GM21423 (cell line): ENCODE measurements around the gene MBNL1.
"Not testable (repeated sequence)": the region's sequence is repeated elsewhere in the genome, so short reads cannot be mapped to it uniquely, and the experiment has no call there.

Experiments
- ATAC-seq: cut with Tn5 transposase; IDR thresholded peaks from one replicate; pipeline ENCODE4 v1.9.1; 2021; ENCODE audit warnings: mild to moderate bottlenecking, moderate library complexity; ENCODE audit not compliant: unreplicated experiment

The MBNL1 gene

DNA sequence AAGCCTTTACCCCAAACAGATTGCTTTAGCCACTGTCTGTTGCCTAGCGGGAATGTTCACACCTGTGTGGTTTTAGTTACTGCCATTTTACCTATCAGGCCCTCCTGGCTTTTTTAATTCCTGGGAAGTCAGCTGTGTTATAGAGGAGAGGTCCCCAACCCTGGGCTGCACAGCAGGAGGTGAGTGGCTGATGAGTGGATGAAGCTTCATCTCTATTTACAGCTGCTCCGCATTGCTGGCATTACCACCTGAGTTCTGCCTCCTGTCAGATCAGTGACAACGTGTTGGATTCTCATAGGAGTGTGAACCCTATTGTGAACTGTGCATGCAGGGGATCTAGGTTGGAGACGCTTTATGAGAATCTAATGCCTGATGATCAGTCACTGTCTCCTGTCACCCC, 127.0 kb downstream of the MBNL1 start:
- no peak for ATAC-seq

DNA sequence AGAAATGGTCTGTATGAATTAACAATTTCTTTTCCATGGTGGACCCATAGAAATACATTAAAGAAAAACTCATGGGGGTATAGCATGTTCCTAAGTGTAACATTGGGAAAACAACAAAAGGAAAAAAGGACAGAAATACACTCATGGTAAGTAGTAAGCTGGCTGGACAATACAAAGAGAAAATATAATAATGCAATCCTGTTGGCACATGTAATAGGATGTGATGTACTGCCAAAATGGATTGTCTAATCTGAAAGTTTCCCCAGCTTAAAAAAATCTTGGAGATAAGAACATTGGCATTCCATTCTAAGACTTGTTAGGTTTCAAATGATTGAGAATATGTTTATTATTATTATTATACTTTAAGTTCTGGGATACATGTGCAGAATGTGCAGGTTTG, 128.1 kb downstream of the MBNL1 start:
- ATAC-seq = no peak

DNA sequence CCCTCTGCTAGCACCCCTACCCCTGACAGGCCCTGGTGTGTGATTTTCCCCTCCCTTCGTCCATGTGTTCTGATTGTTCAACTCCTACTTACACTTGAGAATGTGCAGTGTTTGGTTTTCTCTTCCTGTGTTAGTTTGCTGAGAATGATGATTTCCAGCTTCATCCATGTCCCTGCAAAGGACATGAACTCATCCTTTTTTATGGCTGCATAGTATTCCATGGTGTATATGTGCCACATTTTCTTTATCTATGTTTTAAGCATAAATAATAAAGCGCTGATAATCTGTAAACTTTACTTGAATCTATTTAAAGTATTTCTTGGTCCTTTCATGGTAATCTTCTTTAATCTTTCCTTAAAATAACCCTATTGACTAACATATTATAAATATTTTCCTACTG, 128.6 kb downstream of the MBNL1 start:
- ATAC-seq = not testable (repeated sequence)

DNA sequence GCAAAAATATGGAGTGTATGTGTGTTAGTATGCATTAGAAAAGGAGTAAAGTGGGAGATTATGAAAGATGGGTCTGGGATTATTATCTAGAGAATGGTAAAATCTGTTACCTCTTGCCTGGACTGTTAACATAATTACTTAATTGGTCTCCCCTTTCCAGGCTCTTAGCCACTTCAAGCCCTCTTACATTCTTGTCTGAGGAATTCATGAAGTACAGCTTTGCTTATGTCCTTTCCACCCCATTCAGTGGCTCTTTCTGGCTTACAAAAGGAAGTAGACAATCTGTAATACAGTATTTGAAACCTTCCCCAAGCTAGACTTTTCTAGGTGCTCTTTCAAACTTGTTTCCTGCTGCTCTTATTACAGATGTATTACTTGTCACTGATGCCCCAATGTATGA, 129.8 kb downstream of the MBNL1 start:
- ATAC-seq = no peak

DNA sequence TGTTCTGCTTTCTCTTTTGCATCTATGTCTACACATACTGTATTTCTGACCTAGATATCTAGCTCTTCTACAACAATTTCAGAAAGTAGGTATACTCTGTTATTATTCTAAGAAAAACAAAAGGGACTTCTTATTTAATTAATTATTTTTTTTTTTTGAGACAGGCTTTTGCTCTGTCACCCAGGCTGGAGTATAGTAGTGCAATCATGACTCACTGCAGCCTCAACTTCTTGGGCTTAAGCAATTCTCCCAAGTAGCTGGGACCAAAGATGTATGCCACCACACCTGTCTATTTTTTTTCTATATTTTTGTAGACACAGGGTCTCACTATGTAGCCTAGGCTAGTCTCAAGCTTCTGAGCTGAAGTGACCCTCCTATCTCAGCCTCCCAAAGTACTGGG, 130.6 kb downstream of the MBNL1 start:
- no peak for ATAC-seq

DNA sequence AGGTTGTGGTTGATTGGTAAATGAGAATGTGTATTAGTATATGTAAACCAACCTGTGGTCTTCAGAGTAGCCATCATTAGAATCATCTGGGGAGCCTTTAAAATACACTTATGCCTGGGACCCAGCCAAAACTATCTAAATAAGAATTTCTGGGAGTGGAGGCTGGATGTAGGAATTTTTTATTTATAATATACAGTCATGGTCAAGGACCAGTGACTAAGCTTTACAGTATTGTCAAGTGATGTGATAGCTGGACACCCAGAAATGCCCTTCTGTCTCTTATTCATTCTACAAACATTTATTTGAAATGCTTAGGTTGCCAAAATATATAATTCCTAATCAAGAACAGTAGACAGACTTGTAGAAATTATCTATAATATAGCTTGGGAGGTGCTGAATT, 132.2 kb downstream of the MBNL1 start:
- no peak for ATAC-seq

DNA sequence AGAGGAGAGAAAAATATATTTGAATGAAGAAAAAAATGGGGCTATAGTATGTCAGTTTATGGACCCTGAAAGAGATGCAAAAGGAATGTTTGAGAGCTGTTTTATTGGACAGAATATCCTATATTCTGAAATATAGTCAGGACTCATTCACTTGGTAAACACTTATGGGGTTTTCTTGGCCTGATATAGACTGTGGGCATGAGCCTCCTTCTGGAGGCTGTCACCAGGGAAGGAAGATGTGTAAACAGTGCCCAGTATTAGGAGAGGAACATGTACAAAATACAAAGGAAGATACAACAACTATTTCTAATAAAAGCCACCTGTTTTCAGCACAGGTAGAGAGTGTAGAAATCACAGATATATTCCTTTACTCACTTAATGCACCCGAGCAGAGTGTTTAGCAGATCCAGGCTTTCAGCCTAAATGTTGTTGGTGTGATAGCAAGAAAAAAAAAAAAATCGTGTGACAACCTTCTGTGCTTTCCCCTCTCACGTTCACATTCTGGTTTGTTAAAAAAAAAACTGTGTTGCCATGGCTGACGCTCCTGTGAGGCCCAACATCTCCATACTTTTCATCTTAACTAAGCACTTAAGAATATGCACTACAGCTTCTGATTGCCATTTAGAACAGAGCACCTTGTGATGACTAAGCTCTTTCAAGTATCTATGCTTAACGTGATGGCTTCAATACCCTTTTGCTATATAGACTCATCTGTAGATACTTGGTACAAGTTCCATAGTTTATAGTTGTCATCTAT, 134.1 kb downstream of the MBNL1 start:
- ATAC-seq = no peak

DNA sequence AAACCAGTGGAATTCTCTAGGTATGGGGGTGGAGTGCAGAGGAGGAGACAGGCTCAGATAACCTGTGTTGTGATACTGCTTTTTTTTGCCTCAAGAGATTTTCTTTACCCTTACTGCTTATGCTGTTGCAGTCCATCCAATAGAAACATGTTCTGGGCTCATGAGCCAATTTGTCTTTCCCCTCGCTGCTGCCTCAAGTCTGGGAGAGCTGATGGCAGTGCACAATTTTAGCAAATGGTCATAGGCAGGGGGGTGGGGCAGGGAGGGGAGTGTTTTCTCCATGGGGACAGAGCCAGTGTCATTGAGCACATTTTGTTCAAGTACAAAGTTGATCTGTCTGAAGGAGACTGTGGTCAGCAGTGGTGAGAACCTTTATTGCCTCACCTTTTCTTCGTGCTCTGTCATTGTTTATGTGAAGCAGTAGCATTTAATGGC, 134.9 kb downstream of the MBNL1 start:
- ATAC-seq = no peak

DNA sequence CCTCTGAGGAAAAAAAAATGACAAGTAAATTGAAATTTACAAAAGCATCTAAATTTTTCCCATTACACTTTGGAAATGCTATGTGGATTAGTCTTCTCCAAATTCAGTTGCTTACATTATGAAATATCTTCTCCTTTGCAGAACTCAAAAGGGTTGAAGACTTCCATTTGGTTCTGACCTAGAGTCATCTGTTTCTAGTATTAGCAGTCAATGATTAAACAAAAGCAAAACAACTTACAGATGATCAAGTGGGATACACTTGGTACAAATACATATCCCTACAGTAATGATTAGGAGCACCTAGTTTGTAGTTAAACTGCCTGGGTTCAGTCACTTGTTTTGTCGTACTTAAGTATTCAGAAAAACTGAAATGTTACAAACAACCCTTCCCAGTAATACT, 136.2 kb downstream of the MBNL1 start:
- no peak for ATAC-seq

DNA sequence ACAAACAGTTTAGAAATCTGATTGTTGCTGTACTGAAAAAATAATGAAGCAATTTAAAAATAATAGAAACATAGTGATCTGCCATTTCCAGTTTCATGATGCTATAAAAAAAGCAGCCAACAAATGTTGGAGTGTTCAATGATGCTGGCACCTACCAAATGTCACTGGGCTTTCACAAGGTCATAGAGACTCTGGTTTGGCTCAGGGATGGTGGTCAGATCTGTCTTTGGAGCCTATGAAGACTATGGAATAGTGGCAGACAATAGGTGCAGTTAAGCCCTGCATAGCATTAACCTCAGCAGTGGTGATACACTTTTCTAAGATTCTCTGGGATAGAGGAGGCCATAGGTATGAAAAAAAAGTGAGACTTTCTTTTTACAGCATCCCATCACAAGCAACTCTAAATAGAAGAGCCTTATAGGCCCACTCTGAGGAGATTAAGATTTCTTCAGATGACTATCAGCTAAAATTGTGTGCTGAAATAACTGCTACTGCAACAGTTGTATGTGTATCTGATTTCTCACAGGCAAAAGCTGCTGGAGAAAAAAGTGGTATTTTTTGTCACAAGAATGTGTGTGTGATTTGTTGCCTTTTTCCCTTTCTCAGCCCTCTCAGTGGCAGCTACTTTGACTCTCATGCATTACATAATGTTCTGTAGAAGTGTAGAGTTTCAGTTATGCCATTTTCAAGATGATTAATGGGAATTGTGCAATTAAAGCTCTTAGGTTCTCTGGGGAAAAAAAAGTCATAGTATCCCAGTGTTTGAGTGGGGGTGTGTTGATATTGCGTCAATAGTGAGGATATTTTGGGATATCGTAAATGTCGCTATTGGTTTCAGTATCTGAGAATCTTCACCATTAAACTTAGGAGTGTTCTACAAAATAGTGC, 137.4 kb downstream of the MBNL1 start:
- ATAC-seq = no peak

DNA sequence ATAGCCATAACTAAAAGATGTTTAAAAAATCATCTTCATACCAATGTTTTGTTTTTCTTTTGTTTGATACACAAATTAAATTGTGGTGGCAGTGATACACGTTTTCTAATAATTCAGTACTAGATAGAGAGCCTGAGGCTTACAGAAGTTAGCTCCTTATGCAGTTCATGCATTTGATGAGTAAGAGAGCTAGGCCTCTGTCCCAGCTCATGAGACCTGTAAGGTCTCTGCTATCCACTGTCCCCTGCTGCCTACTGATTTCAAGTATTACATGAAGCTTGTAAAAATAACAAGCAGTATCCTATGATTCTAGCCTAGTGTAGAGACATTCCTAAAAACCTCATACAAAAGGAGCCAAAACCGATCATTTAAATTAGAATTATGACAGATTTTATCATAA, 144.5 kb downstream of the MBNL1 start:
- no peak for ATAC-seq

DNA sequence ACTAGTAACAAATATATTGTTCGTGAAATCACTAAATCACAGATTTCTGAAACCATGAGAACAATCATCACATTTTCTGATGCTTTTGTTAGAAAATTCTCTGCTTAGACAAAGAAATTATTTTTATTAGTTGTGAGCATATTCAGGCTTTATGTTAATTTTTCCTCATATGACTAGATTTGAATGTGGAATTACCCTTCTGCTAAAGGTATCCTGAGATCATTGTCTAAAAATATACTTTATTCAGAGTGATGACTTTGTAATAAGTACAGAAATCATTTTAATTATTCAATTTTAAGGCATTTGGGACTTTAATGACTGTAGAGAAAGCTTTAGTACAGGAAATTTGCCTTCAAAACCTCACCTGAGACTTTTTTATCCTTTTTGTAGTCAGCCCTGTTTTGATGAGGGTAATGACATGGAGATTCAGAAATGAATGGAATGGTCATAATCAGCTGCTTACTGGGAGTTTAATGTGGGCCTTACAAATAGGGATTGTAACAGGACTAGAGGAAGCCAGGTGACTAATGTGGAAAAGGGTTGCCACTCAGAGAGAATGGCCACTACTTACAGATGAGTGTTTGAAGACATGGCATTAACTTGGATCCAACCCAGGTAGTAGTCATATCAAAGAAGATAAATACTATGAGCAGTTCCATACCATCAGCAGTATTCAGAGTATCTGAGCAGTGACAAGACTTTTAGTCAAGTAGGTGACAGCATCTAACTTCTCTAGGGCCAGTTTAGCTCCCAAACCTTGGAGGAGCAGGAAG, 148.3 kb downstream of the MBNL1 start:
- ATAC-seq = no peak

DNA sequence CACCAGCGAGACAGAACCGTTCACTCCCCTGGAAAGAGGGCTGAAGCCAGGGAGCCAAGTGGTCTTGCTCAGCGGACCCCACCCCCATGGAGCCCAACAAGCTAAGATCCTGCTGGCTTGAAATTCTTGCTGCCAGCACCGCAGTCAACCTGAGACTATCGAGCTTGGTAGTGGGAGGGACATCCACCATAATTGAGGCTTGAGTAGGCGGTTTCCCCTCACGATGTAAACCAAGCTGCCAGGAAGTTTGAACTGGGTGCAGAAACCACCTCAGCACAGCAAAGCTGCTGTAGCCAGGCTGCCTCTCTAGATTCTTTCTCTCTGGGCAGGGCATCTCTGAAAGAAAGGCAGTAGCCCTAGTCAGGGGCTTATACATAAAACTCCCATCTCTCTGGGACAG, 151.0 kb downstream of the MBNL1 start:
- no peak for ATAC-seq

DNA sequence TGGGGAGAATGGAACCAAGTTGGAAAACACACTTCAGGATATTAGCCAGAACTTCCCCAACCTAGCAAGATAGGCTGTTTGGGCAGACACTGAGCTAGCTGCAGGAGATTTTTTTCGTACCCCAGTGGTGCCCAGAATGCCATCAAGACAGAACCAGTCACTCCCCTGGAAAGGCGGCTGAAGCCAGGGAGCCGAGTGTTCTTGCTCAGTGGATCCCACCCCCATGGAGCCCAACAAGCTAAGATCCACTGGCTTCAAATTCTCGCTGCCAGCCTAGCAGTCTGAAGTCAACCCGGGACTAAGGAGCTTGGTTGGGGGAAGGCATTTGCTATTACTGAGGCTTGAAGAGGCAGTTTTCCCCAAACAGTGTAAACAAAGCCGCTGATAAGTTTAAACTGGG, 152.4 kb downstream of the MBNL1 start:
- ATAC-seq = no peak

DNA sequence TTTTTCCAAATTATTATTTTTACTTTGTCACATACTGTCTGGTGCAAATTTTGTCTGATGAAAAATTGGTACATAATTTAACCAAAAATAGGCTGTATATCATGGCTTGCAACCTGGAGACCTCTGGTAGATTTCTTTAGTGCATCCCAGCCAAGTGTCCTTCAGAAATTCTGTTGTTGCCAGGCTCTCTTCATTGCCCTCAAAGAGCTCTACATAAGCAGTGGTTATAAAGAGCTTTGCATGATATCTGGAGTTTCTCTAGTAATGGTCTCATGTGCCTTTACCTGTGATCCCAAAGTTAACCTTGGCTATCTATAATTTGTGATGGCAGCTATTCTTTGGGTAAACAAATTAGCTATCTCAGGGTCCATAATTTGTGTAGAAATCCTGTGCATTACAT, 157.7 kb downstream of the MBNL1 start:
- no peak for ATAC-seq

DNA sequence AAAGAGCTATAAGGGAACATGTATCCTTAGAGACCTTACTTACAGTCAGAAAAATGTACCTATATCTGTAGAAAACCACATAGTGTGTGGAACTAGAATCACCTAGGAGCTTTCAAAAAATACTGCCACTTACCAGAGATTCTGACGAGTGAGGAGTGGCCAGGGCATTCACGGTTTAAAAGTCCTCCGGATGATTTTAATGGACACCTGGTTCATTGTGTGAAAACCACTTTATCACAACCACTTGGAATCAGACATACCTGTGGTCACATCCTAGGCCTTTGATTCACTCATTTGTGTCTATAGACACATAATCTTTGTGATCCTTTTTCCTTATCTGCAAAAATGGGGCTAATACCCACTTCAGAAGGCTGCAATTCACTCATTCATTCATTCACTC, 159.8 kb downstream of the MBNL1 start:
- ATAC-seq = no peak

DNA sequence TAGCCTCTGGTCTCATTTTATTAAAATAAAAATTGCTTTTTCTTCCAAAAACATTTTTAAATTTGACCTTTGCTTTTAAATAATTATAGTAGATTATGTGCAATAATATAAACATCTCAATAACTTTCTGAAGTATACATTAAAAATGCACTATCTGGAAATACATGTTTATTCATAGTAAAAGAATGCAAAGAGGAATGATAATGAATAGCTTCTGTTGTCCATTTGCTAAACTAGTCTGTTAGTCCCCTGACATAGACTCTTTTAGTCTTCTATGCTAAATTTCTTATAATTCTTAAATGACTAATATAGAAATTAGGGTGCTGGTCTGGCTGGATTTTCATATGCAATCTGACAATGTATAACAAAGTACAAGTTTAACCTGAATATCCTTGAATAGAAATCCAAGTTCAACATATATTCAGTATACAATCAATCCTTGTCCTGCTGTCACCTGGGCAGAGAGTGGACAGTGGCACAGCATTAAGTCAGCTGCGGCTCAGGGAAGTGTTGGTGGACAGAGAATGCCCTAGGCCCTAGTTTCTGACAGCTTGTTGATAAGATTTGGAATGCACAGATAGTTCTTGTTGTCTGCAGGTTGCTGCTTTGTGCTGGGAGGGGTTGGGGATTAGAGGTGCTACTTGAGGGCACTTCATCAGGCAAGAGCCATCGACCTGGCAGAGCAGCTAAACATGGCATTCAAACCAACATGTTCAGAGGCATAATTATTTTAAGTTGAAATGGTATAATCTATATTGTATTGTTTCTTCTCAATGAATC, 161.7 kb downstream of the MBNL1 start:
- no peak for ATAC-seq

DNA sequence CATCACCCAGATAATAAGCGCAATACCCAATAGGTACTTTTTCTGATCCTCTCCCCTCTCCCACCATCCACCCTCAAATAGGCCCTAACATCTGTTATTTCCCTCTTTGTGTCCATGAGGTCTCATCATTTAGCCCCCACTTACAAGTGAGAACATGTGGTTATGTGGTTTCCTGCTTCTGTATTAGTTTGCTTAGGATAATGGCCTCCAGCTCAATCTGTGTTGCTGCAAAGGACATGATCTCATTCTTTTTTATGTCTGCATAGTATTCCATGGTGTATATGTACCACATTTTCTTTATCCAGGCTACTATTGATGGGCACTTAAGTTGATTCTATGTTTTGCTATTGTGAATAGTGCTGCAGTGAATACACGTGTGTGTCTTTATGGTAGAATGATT, 165.4 kb downstream of the MBNL1 start:
- no peak for ATAC-seq

DNA sequence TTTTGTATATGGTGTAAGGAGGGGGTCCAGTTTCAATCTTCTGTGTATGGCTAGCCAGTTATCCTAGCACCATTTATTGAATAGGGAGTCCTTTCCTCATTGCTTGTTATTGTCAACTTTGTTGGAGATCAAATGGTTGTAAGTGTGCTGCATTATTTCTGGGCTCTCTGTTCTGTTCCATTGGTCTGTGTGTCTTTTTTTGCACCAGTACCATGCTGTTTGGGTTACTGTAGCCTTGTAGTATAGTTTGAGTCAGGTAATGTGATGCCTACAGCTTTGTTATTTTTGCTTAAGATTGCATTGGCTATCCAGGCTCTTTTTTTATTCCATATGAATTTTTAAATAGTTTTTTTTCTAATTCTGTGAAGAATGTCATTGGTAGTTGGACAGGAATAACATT, 166.5 kb downstream of the MBNL1 start:
- ATAC-seq = not testable (repeated sequence)

DNA sequence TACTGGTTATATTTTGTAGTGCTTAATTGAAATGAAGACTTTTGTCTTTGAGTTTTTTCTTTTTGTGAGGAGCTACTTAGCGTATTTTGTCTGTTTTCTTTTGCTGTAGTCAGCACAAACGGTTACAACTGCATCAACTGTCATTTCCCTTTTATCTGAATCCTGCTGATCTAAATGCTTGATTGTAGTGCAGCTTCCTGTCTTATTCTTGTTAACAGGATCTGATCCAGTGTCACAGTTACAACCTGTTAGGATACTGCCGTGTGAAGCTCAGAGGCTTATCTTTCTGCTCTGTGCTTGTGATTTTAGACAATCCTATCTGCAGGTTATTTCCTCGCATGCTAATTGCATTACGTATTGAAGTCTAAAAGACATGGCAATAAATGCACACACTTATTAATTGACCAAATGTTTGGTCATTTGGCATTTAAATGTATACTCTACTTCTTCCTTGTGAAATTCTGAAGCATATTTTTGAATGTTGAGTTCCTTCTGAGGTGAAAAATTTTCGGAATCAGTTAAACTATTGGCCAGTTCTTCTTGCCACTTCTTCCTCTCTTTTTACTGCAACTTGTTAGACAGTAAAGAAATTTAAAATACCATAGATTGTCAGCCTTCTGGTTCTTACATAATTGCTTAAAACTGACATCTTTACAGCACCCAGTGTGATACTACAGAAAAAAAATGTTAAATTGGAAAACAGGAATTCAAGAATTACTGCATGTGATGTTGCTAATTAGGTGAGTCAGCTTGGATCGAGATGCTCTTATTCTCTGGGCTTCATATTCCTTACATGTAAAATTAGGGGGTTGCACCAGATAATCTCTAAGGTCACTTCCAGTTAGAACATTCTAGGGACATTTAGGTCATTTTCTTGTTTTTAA, 168.2 kb downstream of the MBNL1 start:
- no peak for ATAC-seq
